Measurements from ENCODE around the gene EHBP1. TPM values are rescaled to one million over a fixed set of nuclear protein-coding genes. Genes with fewer than 3 reads are reported as not detected.

Gene EHBP1
- total RNA-seq, 1 donor = 119 TPM

DNA sequence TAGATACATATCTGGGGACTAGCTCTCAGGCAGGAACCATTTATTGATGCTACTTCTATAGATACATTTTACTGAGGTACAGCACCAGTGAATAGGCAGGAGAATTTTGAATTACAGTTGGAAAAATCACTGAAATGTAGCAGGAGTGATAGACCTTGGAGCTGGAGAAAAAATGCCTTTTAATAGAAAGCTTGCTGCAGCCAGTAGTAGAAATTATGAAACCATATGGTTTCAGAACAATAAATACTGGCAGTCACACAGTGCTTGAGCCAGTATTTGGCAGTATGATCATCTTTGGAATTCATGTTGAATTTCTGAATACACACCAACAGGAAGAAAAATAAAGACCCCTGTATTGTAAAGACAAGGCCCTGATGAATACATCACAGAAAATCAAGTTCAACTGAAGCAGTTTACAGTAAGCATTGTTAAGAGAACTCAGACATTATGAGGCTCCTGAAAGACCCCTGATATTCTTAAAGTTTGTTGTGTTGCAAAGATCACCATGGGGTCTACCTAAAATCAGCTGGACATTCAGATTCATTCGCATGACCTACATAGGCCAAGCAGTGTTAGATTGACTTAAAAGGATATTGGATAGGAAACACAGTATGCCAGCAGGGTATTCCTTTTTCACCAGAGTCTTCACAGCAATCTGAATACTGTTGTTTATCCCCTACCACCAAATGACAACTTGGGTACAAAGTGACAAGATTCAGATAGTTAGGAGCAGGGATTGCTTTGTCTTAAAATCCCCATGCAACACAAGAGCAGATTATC lies 139.0 kb downstream of the EHBP1 start:
- no peak for DNase-seq (ENCODE audit: low read depth)
- H3K4me3 ChIP-seq (ENCODE audit: low read depth, low read length) = no peak overlapping the region
- TF ChIP-seq, protein P1, sequence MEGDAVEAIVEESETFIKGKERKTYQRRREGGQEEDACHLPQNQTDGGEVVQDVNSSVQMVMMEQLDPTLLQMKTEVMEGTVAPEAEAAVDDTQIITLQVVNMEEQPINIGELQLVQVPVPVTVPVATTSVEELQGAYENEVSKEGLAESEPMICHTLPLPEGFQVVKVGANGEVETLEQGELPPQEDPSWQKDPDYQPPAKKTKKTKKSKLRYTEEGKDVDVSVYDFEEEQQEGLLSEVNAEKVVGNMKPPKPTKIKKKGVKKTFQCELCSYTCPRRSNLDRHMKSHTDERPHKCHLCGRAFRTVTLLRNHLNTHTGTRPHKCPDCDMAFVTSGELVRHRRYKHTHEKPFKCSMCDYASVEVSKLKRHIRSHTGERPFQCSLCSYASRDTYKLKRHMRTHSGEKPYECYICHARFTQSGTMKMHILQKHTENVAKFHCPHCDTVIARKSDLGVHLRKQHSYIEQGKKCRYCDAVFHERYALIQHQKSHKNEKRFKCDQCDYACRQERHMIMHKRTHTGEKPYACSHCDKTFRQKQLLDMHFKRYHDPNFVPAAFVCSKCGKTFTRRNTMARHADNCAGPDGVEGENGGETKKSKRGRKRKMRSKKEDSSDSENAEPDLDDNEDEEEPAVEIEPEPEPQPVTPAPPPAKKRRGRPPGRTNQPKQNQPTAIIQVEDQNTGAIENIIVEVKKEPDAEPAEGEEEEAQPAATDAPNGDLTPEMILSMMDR (IDR thresholded peaks at IDR 0.05; ENCODE audit: insufficient read depth, low read length) = no peak

DNA sequence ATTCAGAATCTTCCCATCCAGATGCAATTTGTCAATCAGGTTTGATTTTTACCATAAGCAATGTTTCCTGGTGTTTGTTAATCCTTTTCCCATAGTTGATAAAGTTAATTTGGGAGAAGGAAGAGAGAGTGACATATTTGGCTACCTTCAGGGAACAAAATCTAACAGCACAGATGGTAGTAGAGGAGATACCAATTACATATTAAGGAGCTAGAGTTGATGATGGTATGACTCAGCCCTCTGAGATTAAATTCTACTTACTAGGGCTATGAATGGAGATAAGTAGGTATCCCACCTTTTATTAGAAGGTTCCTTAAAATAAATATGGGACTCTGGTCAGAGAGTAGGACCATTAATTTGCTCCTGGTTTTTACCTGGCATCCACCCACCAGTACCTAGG lies 139.7 kb downstream of the EHBP1 start:
- DNase-seq (ENCODE audit: low read depth) = no peak
- H3K4me3 ChIP-seq (ENCODE audit: low read depth, low read length) = no peak overlapping the region
- TF ChIP-seq, protein P1 (IDR thresholded peaks at IDR 0.05; ENCODE audit: insufficient read depth, low read length) = no peak

DNA sequence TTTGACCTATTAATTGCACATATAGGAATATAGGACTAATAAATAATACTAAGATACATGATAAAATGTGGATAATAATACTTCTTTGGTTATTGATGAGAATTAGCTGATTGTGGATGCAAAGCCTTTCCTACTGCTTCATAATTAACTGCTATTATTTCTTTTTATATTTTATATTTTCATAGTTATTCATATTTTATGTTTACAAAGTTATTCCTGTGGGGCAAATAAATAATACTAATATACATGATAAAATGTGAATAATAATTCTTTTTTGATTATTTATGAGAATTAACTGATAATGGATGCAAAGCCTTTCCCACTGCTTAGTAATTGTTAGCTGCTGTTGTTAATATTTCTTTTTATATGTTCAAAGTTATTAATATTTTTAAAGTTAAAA lies 146.7 kb downstream of the EHBP1 start:
- no peak for DNase-seq (ENCODE audit: low read depth)
- no peak overlapping the region for H3K4me3 ChIP-seq (ENCODE audit: low read depth, low read length)
- TF ChIP-seq, protein P1 (IDR thresholded peaks at IDR 0.05; ENCODE audit: insufficient read depth, low read length) = no peak

DNA sequence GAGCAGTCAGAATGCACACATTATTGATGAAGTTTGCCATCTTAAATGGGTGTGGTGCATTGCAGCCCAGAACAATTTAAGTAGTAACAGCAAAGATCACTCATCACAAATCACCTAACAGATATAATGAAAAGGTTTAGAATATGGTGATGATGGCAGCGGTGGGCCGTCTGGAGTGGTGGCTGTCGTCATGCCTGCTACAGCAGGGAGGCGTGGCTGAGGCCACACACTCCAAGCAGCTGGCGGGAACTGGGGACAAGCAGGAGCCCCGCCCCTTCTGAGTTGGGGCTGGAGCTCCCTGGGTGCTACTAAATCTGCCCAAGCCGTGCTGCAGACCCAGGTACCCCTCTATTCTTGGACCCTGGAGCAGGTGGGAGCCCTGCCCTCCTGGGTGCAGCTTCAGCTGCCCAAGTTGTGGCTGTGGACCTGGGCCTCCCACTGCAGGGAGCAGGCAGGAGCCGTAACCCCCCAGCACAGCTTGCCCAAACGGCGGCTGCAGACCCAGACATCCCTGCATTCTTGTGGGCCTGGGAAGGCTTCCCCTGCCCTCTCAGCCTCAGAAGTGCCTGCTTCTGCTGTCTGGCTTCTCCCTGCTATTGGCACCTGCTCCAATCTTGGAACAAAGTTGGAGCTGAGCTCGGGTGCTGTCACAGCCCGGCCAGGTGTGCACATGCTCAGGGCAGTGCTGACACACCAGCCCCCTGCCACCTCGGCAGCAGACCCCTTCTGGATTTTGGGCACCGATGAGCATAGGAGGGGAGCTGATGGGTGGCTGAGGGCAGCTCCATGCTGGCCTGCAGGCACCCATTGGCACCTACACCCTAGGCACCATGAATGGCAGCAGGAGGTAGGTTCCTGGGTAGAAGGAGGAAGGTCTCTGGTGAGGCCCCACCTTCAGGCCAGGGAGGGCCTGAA lies 149.3 kb downstream of the EHBP1 start:
- DNase-seq (ENCODE audit: low read depth) = no peak
- no peak overlapping the region for H3K4me3 ChIP-seq (ENCODE audit: low read depth, low read length)
- TF ChIP-seq, protein P1 (IDR thresholded peaks at IDR 0.05; ENCODE audit: insufficient read depth, low read length) = no peak

DNA sequence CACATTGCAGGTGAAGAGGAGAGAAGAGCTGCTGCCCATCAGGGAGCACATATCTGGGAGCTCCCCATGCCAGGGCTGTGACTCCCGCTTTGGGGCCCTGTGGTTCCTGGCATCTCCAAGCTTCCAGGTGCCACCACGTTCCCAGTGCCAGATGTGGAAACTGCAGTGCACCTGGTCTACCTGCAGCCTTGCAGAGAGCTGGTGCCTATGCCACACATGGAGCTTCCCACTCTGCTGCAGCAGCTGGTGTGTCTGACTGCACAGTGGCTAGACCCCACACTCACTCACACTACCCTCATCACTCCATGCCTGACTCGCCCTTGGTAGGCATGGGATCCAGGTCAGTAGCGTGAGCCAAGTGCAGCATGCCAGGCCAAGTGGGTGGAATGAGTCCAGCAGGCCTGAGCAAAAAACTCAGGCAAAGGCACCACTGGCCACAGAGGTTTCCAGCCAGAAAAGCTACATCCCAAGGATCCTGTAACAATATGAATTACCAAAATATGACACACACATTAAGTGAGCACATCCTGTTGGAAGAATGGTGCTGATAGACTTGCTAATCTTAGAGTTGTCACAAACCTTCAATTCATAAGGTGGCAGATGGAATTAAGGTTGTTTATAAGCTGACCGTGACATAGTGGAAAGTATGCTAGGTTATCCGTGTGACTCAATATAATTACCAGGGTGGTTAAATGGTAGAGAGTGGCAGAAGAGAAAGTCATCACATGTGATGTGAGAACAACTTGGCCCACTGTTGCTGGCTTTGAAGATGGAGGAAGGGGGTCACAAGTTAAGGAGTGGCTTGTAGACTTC lies 150.9 kb downstream of the EHBP1 start:
- H3K4me3 ChIP-seq (ENCODE audit: low read depth, low read length) = no peak overlapping the region
- TF ChIP-seq, protein P1 (IDR thresholded peaks at IDR 0.05; ENCODE audit: insufficient read depth, low read length) = no peak
- no peak for DNase-seq (ENCODE audit: low read depth)

DNA sequence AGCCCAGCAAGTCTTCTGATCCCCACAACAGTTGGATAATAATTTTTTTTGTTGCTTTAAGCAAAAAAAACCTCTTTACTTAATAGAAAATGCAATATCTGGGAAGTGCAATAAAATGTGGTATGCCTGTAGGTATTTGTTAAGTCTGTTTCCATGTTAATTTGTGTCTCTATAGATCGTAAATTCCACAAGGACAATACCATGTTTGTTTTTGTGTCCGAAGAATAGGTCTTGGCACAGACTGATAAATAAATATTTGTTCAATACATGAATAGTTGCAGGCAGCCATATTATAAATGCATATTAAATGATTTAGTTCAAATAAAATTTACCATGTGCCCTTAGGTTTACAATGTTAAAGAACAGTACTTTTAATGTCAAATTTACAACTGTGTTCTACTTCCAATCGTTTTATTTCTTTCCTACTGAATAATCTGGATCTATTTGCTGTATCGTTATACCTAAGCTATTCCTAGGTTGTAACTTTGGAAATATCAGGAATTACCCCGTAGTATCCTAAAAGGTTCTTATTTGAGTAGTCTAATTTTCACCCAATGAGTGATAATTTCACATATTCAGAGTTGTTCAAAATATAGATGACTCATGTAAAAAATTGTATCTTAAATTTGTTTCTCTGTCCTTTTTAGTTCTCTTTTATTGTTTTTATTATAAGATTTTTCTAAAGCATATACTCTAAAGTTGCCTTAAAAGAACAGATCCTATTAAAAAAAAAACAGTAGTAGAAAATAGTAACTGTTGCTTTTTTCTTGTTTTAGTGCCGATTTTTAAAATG lies 151.8 kb downstream of the EHBP1 start:
- DNase-seq (ENCODE audit: low read depth) = no peak
- H3K4me3 ChIP-seq (ENCODE audit: low read depth, low read length) = no peak overlapping the region
- TF ChIP-seq, protein P1 (IDR thresholded peaks at IDR 0.05; ENCODE audit: insufficient read depth, low read length) = no peak
